HCT116 (cell line): Measurements from ENCODE around the gene GALNT2.

Source experiments
- POLR2A ChIP-seq: IDR thresholded peaks from 2 replicates; pipeline ENCODE4 v1.7.0; 2011; ENCODE audit warnings: borderline replicate concordance; ENCODE audit not compliant: insufficient read depth, insufficient read length; ENCODE audit errors: extremely low read depth
- POLR2AphosphoS5 ChIP-seq: IDR thresholded peaks from 2 replicates; pipeline ENCODE4 v1.6.1; 2011; ENCODE audit warnings: mild to moderate bottlenecking, low read depth, low read length, moderate library complexity
- TF ChIP-seq, protein P1 (sequence below): IDR thresholded peaks from 2 replicates; pipeline ENCODE4 v1.6.1; 2012; ENCODE audit warnings: low read depth

GRCh38 chr1:230255991-230256390 is 189.0 kb downstream of the GALNT2 start:
- TF ChIP-seq, protein P1, sequence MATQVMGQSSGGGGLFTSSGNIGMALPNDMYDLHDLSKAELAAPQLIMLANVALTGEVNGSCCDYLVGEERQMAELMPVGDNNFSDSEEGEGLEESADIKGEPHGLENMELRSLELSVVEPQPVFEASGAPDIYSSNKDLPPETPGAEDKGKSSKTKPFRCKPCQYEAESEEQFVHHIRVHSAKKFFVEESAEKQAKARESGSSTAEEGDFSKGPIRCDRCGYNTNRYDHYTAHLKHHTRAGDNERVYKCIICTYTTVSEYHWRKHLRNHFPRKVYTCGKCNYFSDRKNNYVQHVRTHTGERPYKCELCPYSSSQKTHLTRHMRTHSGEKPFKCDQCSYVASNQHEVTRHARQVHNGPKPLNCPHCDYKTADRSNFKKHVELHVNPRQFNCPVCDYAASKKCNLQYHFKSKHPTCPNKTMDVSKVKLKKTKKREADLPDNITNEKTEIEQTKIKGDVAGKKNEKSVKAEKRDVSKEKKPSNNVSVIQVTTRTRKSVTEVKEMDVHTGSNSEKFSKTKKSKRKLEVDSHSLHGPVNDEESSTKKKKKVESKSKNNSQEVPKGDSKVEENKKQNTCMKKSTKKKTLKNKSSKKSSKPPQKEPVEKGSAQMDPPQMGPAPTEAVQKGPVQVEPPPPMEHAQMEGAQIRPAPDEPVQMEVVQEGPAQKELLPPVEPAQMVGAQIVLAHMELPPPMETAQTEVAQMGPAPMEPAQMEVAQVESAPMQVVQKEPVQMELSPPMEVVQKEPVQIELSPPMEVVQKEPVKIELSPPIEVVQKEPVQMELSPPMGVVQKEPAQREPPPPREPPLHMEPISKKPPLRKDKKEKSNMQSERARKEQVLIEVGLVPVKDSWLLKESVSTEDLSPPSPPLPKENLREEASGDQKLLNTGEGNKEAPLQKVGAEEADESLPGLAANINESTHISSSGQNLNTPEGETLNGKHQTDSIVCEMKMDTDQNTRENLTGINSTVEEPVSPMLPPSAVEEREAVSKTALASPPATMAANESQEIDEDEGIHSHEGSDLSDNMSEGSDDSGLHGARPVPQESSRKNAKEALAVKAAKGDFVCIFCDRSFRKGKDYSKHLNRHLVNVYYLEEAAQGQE: no peak
- TF ChIP-seq POLR2AphosphoS5 (no peak), POLR2A (no peak)
